ENCODE results near the gene MC1R.

The MC1R gene

GRCh38 chr16:89884041-89884421 lies 34.6 kb upstream of the MC1R start:
- H3K4me1 ChIP-seq (ENCODE audit: control insufficient read depth, insufficient read depth, low read length): peaks cover 5% of the 10 kb centered on the region
- H3K27me3 ChIP-seq (replicated peaks; ENCODE audit: control insufficient read depth, insufficient read depth, low read length): no peaks in the 10 kb centered on the region
- no peak for DNase-seq (ENCODE audit: low read depth)
- H3K9me3 ChIP-seq (ENCODE audit: control insufficient read depth, low read length): no peaks in the 10 kb centered on the region
- H3K9ac ChIP-seq (ENCODE audit: low read length): no peak overlapping the region
- peaks cover 80% of the 10 kb centered on the region for H3K36me3 ChIP-seq (ENCODE audit: control insufficient read depth, insufficient read depth, low read length, severe bottlenecking)
- no peak overlapping the region for H3K4me3 ChIP-seq (ENCODE audit: low read length)

GRCh38 chr16:89887243-89887642 lies 31.4 kb upstream of the MC1R start:
- H3K9me3 ChIP-seq (ENCODE audit: control insufficient read depth, low read length): no peaks in the 10 kb centered on the region
- no peak overlapping the region for H3K9ac ChIP-seq (ENCODE audit: low read length)
- no peak for DNase-seq (ENCODE audit: low read depth)
- H3K4me1 ChIP-seq (ENCODE audit: control insufficient read depth, insufficient read depth, low read length): peaks cover 5% of the 10 kb centered on the region
- H3K4me3 ChIP-seq (ENCODE audit: low read length): no peak overlapping the region
- H3K27me3 ChIP-seq (replicated peaks; ENCODE audit: control insufficient read depth, insufficient read depth, low read length): no peaks in the 10 kb centered on the region
- H3K36me3 ChIP-seq (ENCODE audit: control insufficient read depth, insufficient read depth, low read length, severe bottlenecking): peaks cover 87% of the 10 kb centered on the region

GRCh38 chr16:89890200-89890599 lies 28.5 kb upstream of the MC1R start:
- peaks cover 90% of the 10 kb centered on the region for H3K36me3 ChIP-seq (ENCODE audit: control insufficient read depth, insufficient read depth, low read length, severe bottlenecking)
- no peaks in the 10 kb centered on the region for H3K27me3 ChIP-seq (replicated peaks; ENCODE audit: control insufficient read depth, insufficient read depth, low read length)
- H3K9me3 ChIP-seq (ENCODE audit: control insufficient read depth, low read length): no peaks in the 10 kb centered on the region
- no peak overlapping the region for H3K9ac ChIP-seq (ENCODE audit: low read length)
- DNase-seq (ENCODE audit: low read depth): no peak
- H3K4me1 ChIP-seq (ENCODE audit: control insufficient read depth, insufficient read depth, low read length): peaks cover 4% of the 10 kb centered on the region
- H3K4me3 ChIP-seq (ENCODE audit: low read length): no peak overlapping the region

GRCh38 chr16:89890886-89891657 lies 27.6 kb upstream of the MC1R start:
- H3K4me1 ChIP-seq (ENCODE audit: control insufficient read depth, insufficient read depth, low read length): no peaks in the 10 kb centered on the region
- H3K36me3 ChIP-seq (ENCODE audit: control insufficient read depth, insufficient read depth, low read length, severe bottlenecking): peaks cover 89% of the 10 kb centered on the region
- no peak overlapping the region for H3K9ac ChIP-seq (ENCODE audit: low read length)
- DNase-seq (ENCODE audit: low read depth): no peak
- H3K9me3 ChIP-seq (ENCODE audit: control insufficient read depth, low read length): no peaks in the 10 kb centered on the region
- H3K27me3 ChIP-seq (replicated peaks; ENCODE audit: control insufficient read depth, insufficient read depth, low read length): no peaks in the 10 kb centered on the region
- H3K4me3 ChIP-seq (ENCODE audit: low read length): no peak overlapping the region

GRCh38 chr16:89892055-89892630 lies 26.5 kb upstream of the MC1R start:
- DNase-seq (ENCODE audit: low read depth): no peak
- Histone ChIP-seq H3K36me3 (ENCODE audit: control insufficient read depth, insufficient read depth, low read length, severe bottlenecking) (peaks cover 88% of the 10 kb centered on the region), H3K4me1 (ENCODE audit: control insufficient read depth, insufficient read depth, low read length) (no peaks in the 10 kb centered on the region), H3K9me3 (ENCODE audit: control insufficient read depth, low read length) (no peaks in the 10 kb centered on the region), H3K27me3 (replicated peaks; ENCODE audit: control insufficient read depth, insufficient read depth, low read length) (no peaks in the 10 kb centered on the region), H3K9ac (ENCODE audit: low read length) (no peak overlapping the region), H3K4me3 (ENCODE audit: low read length) (no peak overlapping the region)

GRCh38 chr16:89892635-89893034 lies 26.0 kb upstream of the MC1R start:
- no peaks in the 10 kb centered on the region for H3K27me3 ChIP-seq (replicated peaks; ENCODE audit: control insufficient read depth, insufficient read depth, low read length)
- no peak overlapping the region for H3K4me3 ChIP-seq (ENCODE audit: low read length)
- peaks cover 88% of the 10 kb centered on the region for H3K36me3 ChIP-seq (ENCODE audit: control insufficient read depth, insufficient read depth, low read length, severe bottlenecking)
- H3K9ac ChIP-seq (ENCODE audit: low read length): no peak overlapping the region
- H3K4me1 ChIP-seq (ENCODE audit: control insufficient read depth, insufficient read depth, low read length): no peaks in the 10 kb centered on the region
- no peaks in the 10 kb centered on the region for H3K9me3 ChIP-seq (ENCODE audit: control insufficient read depth, low read length)
- no peak for DNase-seq (ENCODE audit: low read depth)

- Histone ChIP-seq H3K4me1 (ENCODE audit: control insufficient read depth, insufficient read depth, low read length) (no peaks in the 10 kb centered on the region), H3K9me3 (ENCODE audit: control insufficient read depth, low read length) (no peaks in the 10 kb centered on the region), H3K36me3 (ENCODE audit: control insufficient read depth, insufficient read depth, low read length, severe bottlenecking) (peaks cover 90% of the 10 kb centered on the region), H3K9ac (ENCODE audit: low read length) (no peak overlapping the region), H3K4me3 (ENCODE audit: low read length) (no peak overlapping the region), H3K27me3 (replicated peaks; ENCODE audit: control insufficient read depth, insufficient read depth, low read length) (no peaks in the 10 kb centered on the region)
- DNase-seq (ENCODE audit: low read depth): no peak
Observed at GRCh38 chr16:89893642-89894548, 24.8 kb upstream of the MC1R start.

- no peak overlapping the region for H3K9ac ChIP-seq (ENCODE audit: low read length)
- no peak overlapping the region for H3K4me3 ChIP-seq (ENCODE audit: low read length)
- no peak for DNase-seq (ENCODE audit: low read depth)
- H3K36me3 ChIP-seq (ENCODE audit: control insufficient read depth, insufficient read depth, low read length, severe bottlenecking): peaks cover 94% of the 10 kb centered on the region
- no peaks in the 10 kb centered on the region for H3K9me3 ChIP-seq (ENCODE audit: control insufficient read depth, low read length)
- H3K4me1 ChIP-seq (ENCODE audit: control insufficient read depth, insufficient read depth, low read length): no peaks in the 10 kb centered on the region
- H3K27me3 ChIP-seq (replicated peaks; ENCODE audit: control insufficient read depth, insufficient read depth, low read length): no peaks in the 10 kb centered on the region
Observed at GRCh38 chr16:89895482-89896250, 23.0 kb upstream of the MC1R start.

- Histone ChIP-seq H3K9ac (ENCODE audit: low read length) (no peak overlapping the region), H3K4me3 (ENCODE audit: low read length) (no peak overlapping the region), H3K27me3 (replicated peaks; ENCODE audit: control insufficient read depth, insufficient read depth, low read length) (no peaks in the 10 kb centered on the region), H3K9me3 (ENCODE audit: control insufficient read depth, low read length) (no peaks in the 10 kb centered on the region), H3K36me3 (ENCODE audit: control insufficient read depth, insufficient read depth, low read length, severe bottlenecking) (peaks cover 85% of the 10 kb centered on the region), H3K4me1 (ENCODE audit: control insufficient read depth, insufficient read depth, low read length) (no peaks in the 10 kb centered on the region)
- no peak for DNase-seq (ENCODE audit: low read depth)
Observed at GRCh38 chr16:89897204-89897603, 21.5 kb upstream of the MC1R start.

GRCh38 chr16:89898201-89898967 lies 20.3 kb upstream of the MC1R start:
- Histone ChIP-seq H3K27me3 (replicated peaks; ENCODE audit: control insufficient read depth, insufficient read depth, low read length) (no peaks in the 10 kb centered on the region), H3K9me3 (ENCODE audit: control insufficient read depth, low read length) (no peaks in the 10 kb centered on the region), H3K9ac (ENCODE audit: low read length) (no peak overlapping the region), H3K36me3 (ENCODE audit: control insufficient read depth, insufficient read depth, low read length, severe bottlenecking) (peaks cover 81% of the 10 kb centered on the region), H3K4me3 (ENCODE audit: low read length) (no peak overlapping the region), H3K4me1 (ENCODE audit: control insufficient read depth, insufficient read depth, low read length) (no peaks in the 10 kb centered on the region)
- DNase-seq (ENCODE audit: low read depth): no peak
